DMS153 treated with DMSO at 0.1 percent for 48 hours (cell line): ENCODE measurements around the gene PDSS2.
"Not testable (repeated sequence)": the region's sequence is repeated elsewhere in the genome, so short reads cannot be mapped to it uniquely, and the experiment has no call there.

Source experiments
- DNase-seq: peaks from one replicate; lab custom pipeline; 2025; ENCODE audit not compliant: unreplicated experiment; lab: John Stamatoyannopoulos, UW

The PDSS2 gene

GRCh38 chr6:107128175-107128574 is 331.2 kb downstream of the PDSS2 start:
- no peak for DNase-seq

GRCh38 chr6:107125771-107126170 is 333.6 kb downstream of the PDSS2 start:
- no peak for DNase-seq

GRCh38 chr6:107124934-107125348 is 334.4 kb downstream of the PDSS2 start:
- DNase-seq = no peak

DNA sequence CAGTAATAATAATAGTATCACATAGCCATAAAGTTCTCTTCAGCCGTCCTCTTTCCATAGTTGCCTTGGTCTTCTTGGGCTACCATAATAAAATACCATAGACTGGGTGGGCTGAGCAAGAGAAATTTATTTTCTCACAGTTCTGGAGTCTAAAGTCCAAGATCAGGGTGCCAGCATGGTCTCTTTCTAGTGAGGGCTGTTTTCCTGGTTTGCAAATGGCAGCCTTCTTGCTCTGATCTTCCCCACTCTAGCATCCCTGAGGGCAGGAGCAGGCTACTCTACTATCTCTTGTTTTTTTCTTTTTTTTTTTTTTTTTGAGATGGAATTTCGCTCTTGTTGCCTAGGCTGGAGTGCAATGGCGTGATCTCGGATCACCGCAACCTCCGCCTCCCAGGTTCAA is 335.9 kb downstream of the PDSS2 start:
- no peak for DNase-seq

- DNase-seq = no peak
Observed at GRCh38 chr6:107122748-107123147, 336.6 kb downstream of the PDSS2 start.

DNA sequence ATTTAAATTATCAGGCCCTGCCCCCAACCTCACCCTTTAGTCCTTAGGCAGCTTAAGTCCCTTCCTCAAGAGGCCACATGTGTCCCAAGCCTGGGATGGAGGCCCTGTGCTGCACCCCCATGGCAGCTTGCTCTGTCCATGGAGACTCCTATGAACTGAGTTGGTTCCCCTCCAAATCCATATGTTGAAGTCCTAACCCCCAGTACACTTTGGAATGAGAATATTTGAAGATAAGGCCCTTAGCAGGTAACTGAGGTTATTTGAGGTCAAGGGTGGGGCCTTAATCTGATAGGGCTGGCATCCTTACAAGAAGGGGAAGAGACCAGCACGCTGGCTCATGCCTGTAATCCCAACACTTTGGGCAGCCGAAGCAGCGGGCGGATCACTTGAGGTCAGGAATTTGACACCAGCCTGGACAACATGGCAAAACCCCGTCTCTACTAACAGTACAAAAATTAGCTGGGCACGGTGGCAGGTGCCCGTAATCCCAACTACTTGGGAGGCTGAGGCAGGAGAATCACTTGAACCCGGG is 337.3 kb downstream of the PDSS2 start:
- DNase-seq = no peak

- DNase-seq = no peak
Observed at GRCh38 chr6:107121266-107121665, 338.1 kb downstream of the PDSS2 start.

- no peak for DNase-seq
Observed at GRCh38 chr6:107120404-107120803, 339.0 kb downstream of the PDSS2 start.

GRCh38 chr6:107118976-107119375 is 340.4 kb downstream of the PDSS2 start:
- DNase-seq = no peak

GRCh38 chr6:107118540-107118939 is 340.8 kb downstream of the PDSS2 start:
- DNase-seq = not testable (repeated sequence)

- DNase-seq = no peak
Observed at GRCh38 chr6:107116931-107117330, 342.4 kb downstream of the PDSS2 start.

DNA sequence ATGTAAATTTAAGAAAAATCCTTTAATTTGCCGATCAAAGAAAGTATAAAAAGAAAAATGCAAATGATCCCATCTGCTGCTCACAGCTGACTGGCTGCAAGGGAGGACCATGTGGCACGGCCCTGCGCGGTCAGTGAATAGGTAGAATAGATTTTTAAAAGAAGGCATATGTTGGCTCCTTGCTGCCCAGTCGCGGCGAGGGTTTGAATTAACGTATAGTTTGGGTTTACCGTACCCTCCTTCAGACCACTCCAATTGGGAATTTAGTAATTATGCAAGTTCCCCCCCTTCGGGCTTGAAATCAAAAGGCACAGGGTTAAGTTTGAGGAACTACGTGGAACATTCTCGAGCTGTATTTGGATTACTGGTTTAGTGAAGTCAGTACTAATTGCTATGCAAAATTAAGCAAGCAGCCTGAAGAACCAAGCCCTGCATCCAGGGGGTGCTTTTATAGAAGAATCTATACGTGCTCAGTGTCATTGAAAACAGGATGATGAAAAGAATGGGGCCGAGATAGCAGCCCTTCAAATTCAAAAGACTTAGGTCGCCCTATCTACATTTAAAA is 343.0 kb downstream of the PDSS2 start:
- DNase-seq = peak; percentile 87

DNA sequence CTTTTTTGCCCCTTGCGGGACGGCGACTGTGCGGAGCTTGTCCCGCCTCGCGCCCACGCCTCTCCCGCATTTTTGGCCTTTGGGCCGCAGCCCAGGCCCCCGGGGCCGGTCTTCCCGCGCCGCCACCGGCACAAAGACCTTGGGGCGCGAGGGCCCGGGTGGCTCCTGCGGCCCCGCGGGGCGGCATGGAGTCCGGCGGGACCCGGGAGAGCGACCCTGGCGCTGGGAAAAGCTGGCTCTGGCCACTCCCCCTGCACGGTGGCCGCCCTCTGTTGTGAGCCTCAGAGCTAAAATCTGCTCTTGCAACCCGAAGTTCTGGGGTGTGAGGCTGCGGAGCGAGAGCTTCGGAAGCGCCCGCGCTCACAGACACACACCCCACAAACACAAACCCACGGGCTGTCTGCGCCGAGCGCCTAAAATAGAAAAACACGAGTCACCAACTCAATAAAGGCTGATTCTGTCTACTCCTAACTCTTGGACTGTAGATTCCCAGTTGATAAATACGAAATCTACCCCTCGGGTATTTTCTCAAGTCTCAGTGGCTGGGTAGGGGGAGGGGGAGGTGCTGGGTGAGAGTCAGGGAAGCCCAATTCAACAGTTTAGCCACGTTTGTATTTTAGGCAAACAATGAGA is 343.6 kb downstream of the PDSS2 start:
- peak; percentile 72 for DNase-seq

DNA sequence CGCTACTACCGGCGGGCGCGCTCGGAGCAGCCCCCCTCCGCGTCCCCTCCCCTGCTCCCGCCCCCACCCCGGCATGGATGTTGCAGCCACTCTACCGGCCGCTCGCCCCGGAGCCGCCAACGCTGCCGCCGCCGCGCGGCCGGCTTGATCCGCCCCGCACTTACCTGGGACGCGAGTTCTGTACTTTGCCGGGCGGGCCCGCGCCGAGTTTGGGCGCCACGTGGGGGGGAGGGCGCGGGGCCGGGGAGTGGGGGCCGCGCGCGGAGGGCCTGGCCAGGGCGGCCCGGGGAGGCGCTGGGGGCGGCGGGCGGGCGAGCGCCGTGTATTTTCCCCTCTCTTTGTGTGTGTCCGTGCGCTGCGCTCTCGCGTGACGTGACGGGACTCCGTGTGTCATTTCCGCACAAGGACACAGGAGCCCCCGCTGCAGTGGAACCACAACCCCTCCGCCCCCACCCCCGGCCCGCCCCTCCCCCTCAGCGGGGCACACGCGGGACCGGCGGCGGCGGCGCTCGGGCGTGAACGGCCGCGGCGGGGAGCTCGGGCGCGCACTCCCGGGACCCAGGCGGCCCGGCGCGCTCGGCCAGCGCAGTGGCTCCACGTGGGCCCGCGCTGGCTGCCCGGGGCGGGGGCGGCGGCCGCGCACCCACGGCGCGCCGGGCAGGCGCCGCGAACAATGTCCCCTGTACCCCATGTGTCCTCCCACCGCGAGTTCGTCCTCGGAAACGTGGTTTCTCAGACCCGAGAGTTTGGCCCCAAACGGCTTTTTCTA is 344.3 kb downstream of the PDSS2 start, which contains the start of gene BEND3:
Gene BEND3 (minus strand): TSS at position 590 of the 769 bp plus-strand sequence. CDS start 16,230 bp downstream, outside the sequence.
- no peak for DNase-seq

DNA sequence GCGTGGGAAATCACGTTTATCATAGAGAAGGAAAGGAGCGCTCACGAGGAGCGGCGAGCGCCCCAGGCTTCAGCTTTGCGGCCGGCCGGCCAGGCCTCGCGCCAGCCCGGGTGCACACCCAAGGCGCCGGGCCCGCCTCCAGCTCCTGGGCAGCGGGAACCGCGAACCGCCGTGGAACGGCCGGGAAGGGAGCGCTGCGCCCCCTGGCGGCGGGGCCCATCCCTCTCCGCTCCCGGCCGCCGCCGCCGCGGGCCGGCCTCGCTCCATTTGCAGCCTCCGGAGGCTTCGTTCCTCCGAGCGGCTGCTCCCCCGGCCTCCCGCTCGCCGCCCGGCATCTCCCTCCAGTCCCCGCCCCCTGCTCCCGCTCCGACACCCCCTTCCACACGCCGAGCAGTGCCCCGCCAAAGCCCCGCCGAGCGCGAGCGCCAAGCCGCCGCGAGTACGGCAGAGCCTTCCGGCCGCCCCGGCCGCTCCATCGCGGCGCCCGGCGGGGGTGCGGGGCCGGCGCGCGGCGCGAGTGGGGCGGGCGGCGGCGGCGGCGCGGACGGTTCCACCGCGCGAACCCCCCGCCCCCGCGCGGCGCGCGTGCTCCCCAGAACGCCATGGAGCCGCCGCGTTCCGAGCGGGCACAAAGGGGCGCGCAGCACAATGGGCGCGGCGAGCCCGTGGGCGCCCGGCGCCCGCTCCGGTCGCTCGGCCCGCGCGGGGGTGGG is 345.0 kb downstream of the PDSS2 start:
- DNase-seq = peak; percentile 88

- no peak for DNase-seq
Observed at GRCh38 chr6:107110200-107110599, 349.2 kb downstream of the PDSS2 start.

- DNase-seq = no peak
Observed at GRCh38 chr6:107108201-107108890, 351.0 kb downstream of the PDSS2 start.

DNA sequence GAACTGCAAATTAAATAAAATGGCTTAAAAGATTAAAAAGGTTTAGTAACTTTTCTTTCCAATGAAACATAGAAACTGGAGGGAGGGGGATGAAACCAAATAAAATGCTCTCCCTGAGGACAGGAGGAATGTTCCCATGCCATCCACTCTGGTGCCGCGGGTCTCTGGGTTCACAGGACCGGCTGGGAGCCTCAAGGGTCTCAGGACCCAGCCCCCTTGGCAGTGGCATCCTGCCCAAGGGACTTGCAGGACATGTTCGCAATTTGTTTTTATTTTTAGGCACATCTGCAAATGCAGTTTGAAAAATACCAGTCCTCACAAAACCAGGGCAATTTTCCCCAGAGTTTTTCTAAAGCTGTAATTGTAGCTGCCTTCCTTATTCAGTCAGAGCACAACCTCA is 351.6 kb downstream of the PDSS2 start:
- no peak for DNase-seq

GRCh38 chr6:107106165-107106564 is 353.2 kb downstream of the PDSS2 start:
- no peak for DNase-seq

- DNase-seq = no peak
Observed at GRCh38 chr6:107105511-107106116, 353.8 kb downstream of the PDSS2 start.
